Kidney capillary endothelial cell (primary cell): ENCODE results near the gene RGS3.
A peak's percentile ranks its signal among the peaks of the same experiment; 100 is the strongest.
"Not testable (repeated sequence)": the region's sequence is repeated elsewhere in the genome, so short reads cannot be mapped to it uniquely, and the experiment has no call there.

ENCODE experiments used
- DNase-seq: peaks from one replicate; pipeline ENCODE4 v3.0.0-alpha.2; 2018; ENCODE audit warnings: low spot score

Gene RGS3

DNA sequence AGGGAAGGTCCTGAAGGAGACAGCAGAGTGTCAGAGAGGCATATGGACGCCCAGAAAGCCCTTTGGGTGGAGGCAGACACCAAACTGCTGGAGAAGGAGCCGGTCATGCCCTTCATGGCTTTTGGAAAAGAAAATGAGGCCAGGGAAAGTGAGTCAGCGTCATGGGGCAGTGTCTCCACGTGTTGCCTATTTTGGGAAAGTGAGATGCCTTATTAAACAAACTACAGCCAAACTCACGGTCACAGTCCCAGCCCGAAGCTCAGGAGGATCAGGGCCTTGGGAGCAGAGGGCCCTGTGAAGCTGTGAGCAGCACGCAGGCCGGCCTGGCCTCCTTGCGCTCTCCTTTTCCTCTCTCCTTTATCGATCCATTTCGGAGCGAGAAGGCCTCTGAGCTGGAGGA, 25.0 kb downstream of the RGS3 start:
- no peak for DNase-seq

GRCh38 chr9:113491147-113491546, 27.6 kb downstream of the RGS3 start:
- not testable (repeated sequence) for DNase-seq

- DNase-seq = no peak
Observed at GRCh38 chr9:113492343-113493202, 29.0 kb downstream of the RGS3 start.

DNA sequence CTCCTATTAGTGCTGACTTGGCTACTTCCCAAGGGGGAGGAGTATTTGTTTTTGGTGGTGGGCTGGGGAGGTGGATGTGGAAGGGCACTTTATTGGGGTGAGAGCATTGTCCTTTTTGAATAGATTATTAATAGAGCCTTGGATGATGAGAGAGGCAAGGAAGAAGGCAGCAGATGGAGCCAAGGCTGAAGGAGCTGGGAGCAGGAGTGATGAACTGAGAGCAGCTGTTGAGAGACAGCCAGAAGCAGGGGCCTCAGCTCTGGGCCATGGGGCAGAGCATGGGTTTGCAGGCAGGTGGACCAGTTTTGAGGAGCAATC, 29.6 kb downstream of the RGS3 start:
- no peak for DNase-seq

DNA sequence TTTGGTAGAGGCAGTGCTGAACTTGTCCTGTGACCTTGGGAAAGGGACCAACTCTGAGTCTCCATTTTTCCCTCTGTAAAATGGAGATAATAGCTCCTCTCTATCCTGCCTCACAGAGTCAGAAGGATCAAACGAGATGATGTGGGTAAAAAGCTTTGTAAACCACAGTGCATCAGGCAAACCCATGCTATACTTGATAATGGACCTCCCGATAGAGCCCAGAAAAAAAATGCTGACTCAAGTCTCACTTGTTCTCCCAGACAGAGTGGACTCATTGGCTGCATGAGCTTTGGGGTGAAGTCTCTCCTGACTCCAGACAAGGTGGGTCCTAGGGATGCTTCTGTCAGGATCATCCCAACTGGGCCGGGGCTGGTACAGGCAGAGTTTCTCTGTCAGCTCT, 32.0 kb downstream of the RGS3 start:
- no peak for DNase-seq

- no peak for DNase-seq
Observed at GRCh38 chr9:113497051-113497450, 33.5 kb downstream of the RGS3 start.

- no peak for DNase-seq
Observed at GRCh38 chr9:113499153-113499875, 35.8 kb downstream of the RGS3 start.

DNA sequence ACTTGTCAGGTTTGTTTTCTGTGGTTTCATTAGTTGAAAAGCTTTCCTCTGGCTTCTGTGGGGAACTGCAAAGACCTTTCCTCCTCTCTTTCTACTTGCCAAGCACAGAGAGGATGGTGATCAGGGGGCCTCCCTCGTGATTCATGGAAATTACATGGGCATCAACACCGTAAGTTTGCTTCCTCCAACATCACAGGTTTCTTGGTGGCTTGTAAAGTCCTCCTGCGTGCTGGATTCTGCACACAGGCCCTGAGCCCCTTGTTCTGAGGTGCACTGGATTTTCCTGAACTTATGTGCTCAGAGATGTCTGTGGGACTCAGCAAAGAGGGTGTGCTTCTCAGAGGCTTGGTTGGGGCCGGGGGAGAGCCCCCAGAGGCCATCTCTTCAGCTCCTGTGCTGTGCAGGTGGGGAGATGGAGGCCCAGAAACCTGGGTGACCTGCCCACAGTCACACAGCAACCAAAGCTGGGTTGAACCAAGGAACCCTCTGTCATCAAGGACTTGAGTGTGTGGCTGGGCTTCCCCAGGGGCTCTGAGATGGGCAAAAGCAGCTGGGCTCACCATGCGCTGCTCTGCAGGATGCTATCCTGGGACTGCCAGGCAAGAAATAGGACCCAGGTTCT, 36.5 kb downstream of the RGS3 start:
- no peak for DNase-seq

GRCh38 chr9:113501129-113501686, 37.7 kb downstream of the RGS3 start:
- DNase-seq = peak; percentile 86

DNA sequence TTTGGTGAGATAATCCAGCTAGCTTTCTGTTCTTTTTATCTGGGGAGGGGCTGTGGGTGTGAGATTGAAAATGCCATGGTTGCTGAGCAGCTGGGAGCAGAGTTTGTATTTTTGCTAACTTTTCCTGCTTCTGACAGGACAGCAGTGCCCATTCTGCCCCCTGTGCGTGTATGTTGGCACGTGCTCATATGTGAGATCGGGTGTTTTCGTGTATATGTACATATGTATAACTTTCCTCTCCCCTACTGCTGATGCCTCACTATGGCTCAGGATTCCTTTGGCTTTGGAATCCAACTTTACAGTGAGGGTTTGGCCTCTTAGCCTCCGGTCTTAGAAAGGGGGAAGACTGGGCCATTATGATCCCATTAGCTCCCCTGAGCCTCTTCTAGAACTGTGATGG, 38.3 kb downstream of the RGS3 start:
- no peak for DNase-seq

DNA sequence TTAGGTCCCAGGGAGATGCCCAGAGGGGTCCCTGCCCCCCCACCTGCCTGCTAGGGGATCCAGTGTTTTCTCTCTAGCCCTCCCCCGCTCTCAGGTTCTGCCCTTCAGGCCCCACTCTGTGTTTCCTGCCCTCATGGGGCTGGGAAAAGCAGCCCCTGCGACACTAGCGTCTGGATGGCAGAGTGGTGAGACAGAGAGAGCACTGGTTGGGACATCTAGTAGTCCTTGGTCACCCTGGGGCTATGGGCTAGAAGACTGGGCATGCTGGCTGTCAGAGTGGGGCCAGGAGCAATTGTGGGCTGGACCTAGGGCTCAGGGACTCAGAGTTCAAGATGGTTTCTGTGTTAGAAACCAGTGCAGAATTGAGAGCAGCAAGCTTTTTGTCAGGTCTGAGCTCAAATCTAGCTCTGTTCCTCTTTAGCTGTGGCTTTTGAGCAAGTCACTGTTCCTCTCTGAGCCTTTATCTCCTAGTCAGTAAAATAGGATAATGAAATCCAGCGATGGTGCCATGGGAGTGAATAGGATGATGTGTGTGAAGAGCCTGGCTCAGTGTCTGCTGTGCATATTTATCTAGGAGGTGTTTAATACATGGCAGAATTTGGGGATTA, 39.0 kb downstream of the RGS3 start:
- no peak for DNase-seq

DNA sequence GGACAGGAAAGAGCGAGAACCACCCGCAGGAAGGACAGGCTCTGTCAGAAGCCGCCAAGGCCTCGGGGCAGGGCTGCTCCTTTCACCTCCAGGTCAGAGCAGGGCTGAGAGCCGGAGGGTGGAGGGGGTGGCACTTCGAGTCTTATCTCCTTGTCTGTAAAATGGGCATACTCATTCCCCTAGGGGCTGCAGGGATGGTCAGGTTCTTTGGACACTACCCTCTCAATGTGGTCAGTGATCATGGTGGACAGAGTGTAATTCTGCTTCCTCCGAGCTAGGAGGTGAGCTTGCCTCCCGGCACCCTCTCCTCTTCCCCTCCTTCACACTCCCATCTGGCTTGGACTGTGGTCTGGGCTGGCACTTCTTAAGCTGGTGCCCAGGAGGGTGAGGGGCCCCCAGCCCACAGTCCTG, 39.6 kb downstream of the RGS3 start:
- DNase-seq = no peak

DNA sequence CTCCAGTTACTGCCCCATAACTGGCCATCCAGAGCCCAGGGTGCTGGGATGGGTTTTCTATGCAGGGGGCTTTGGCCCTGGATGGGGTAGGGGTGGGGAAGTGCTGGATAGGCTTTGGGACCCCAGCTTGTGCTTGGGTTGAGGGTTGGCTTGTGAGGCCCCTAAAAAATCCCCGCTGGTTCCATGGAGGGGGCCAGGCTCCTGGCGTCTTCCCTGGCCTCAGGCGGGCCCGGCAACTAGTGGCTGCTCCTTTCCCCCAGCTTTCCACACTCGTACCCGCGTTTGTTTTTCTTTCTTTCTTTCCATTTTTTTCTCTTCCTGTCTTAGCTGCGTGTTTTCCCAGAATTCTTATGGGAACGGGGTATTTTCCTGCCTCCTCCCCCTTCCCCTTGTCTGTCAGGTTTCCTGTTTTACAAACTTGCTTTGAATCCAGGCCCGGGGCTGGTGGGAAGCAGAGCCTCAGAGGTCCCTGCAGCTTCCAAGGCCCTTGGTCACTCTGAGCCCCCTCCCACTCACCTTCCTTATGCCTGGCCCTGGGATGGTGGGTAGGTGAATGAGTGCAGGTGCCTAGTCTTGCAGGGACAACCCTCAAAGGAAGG, 40.2 kb downstream of the RGS3 start:
- DNase-seq = peak; percentile 51

DNA sequence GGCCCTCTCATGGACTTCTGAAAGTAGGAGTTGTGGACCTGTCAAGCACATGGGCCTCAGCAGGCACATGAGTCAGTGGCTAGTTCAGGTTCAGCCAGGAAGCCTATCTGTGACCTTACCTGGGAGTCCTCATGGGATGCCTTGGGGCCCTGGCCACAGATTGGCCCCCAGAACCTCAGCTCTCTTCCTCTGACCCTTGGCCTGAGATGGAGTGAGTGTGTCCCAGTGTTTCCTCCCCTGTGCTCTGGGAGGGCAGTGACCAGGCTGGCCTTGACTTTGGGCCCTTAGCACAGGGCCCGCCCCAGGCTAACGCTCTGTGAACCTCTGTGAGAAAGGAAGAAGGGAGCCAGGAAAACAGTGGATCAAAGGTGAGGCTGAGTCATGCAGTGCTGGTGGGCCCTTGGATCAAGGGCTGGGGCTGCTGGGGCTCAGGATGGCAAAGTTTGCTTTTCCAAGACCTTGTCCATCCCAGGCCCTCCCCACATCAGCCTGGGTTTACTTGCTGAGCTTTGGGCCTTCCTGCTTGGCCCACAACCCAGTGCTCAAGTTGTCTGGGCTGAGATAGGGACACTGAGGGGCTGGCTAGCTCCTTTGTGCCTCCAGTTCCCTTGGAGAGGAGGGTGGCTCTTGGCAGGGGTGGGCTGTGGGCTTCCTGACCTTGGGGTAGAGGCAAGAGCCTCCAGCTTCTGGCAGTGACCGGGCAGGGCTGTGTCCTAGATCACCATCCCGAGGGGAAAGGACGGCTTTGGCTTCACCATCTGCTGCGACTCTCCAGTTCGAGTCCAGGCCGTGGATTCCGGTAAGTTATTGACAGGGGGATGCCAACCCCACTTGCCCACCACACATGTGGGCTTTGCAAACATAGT, 41.4 kb downstream of the RGS3 start:
- DNase-seq = no peak

GRCh38 chr9:113506090-113506589, 42.6 kb downstream of the RGS3 start:
- DNase-seq = no peak

GRCh38 chr9:113507256-113507655, 43.7 kb downstream of the RGS3 start:
- DNase-seq = no peak

GRCh38 chr9:113508111-113508749, 44.7 kb downstream of the RGS3 start:
- no peak for DNase-seq

DNA sequence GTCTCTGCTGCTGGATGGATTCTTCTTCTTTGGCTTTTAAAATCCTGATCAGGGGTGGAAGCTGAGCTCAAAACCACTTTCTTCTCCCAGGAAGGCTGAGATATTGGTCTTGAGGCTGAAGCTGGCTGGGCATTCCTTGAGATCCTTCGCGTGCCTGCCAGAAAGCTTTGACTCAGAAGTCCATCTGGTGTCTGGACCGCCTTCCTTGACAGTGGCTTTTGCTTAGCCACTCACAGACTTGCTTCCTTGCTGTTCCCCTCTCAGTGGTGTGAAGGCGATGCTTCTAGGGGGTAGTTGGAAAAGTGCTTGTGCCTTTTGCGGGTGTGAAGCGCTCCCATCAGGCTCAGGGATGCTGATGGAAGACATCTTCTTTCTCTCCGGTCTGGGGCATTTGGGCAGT, 45.9 kb downstream of the RGS3 start:
- DNase-seq = no peak

GRCh38 chr9:113511047-113511521, 47.6 kb downstream of the RGS3 start:
- no peak for DNase-seq
